ENCODE measurements around the gene GFER. TPM values are rescaled to one million over a fixed set of nuclear protein-coding genes. Genes with fewer than 3 reads are reported as not detected.
"Not testable (repeated sequence)": the region's sequence is repeated elsewhere in the genome, so short reads cannot be mapped to it uniquely, and the experiment has no call there.

GFER gene
- total and polyA plus RNA-seq, 2 experiments from 2014 or later = 16.4 to 31.0 TPM

DNA sequence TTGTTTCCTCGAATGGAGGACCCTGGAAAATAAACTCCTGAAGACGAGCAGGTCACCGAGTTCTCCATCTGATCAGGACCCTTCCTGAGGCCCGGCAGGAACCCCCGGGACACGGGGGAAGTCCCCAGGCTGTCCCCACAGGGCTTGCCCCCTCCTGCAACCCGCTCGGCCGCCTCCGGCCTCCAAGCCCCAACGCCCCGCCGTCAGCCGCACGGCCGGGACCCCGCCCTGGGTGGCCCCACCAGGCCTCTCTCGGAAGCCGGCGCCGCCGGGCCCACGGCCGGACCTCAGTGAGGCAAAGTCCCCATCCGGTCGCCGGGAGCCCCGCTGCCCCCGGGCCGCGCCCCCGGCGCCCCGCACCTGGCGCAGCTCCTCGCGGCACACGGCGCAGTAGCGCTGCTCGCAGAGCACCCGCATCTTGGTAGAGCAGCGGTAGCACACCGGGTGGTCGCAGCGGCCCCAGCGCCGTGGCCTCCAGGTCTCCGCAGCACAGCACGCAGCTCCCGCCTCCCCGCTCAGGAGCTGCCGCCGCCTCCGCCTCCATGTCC is 25.2 kb downstream of the GFER start:
- H4K20me1 ChIP-seq (ENCODE audit: insufficient read depth) = peaks cover 11% of the 10 kb centered on the region; the same call in 1 of the 2 replicates
- 1% methylated on average over 14 to 49 of the region's 55 CpGs for WGBS, 2 experiments (ENCODE audit: low coverage in 1 of 2, low lambda C conversion rate in 2 of 2, missing lambda C conversion rate in 2 of 2)
- peak overlapping the region; percentile 97 for H3K4me2 ChIP-seq (ENCODE audit: unreplicated experiment)
- TF ChIP-seq EZH2 (IDR thresholded peaks at IDR 0.05; ENCODE audit: insufficient read depth, poor library complexity, severe bottlenecking) (no peak), EZH2phosphoT487 (IDR thresholded peaks at IDR 0.05; ENCODE audit: insufficient read depth, low read depth) (no peak)
- H3K9me3 ChIP-seq (ENCODE audit: low read depth) = no peaks in the 10 kb centered on the region
- DNase-seq = peak; percentile 45
- peak overlapping the region; percentile 91 for H3K9ac ChIP-seq
- H3K4me1 ChIP-seq (ENCODE audit: insufficient read depth) = peaks cover 18% of the 10 kb centered on the region
- peaks cover 65% of the 10 kb centered on the region for H3K79me2 ChIP-seq (ENCODE audit: insufficient read depth)
- H3K27me3 ChIP-seq (replicated peaks; ENCODE audit: insufficient read depth) = no peaks in the 10 kb centered on the region
- no peaks in the 10 kb centered on the region for H3K36me3 ChIP-seq (ENCODE audit: low read depth)
- H3F3A ChIP-seq (ENCODE audit: insufficient read depth) = peaks cover 17% of the 10 kb centered on the region
- in situ Hi-C loops (cut with MboI) = no loop called here
- 0 out of 2 replicates have a peak overlapping the region, but pooled peaks have one; percentile 2 for H2AFZ ChIP-seq
- H3K9me2 ChIP-seq (ENCODE audit: insufficient read depth) = no peaks in the 10 kb centered on the region
- peak overlapping the region; percentile 93 for H3K27ac ChIP-seq
- peak overlapping the region; percentile 85 for H3K4me3 ChIP-seq

DNA sequence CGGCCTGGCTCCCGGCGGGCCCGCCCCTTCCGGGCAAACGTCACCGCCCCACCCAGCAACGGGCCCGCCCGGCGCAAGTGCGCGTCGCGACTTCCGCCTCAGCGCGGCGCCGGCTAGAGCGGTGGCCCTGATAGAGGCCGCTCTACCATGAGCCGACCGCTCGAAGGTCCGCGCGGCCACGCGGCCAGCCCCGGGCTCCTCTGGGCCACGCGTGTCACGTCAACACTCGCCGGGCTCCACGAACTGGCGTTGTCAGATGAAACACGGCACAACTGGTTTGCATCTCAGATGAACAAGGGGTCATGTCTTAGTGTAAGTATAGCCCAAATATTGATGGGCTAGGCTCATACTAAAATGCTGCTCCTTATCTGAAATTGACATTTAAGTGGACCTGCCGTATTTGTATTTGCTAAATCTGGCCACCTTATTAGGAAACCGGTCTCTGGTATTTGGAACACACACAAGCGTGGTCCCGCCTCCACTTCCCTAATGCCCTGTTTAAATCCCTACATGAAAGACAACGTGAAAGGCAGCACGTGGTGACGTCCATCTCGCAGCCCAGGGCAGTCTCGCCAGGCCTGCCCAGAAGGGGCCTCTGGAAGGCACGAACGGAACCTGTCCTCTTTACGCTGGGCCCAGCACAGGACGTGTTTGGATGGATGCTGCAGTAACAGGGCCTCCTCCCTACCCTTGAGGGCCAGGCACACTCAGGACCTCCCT is 26.0 kb downstream of the GFER start, which contains the start of gene ZNF598:
TSS of gene ZNF598 (minus strand) at position 31 of the 720 bp plus-strand sequence.
- Histone ChIP-seq H3K9me2 (ENCODE audit: insufficient read depth) (no peaks in the 10 kb centered on the region), H3K4me1 (ENCODE audit: insufficient read depth) (peaks cover 18% of the 10 kb centered on the region), H3K4me2 (ENCODE audit: unreplicated experiment) (peak within 1 kb of the TSS; percentile 97), H3K9ac (peak within 1 kb of the TSS; percentile 91), H4K20me1 (ENCODE audit: insufficient read depth) (peaks cover 6% of the 10 kb centered on the region; the same call in 1 of the 2 replicates), H3K36me3 (ENCODE audit: low read depth) (no peaks in the 10 kb centered on the region), H2AFZ (peak within 1 kb of the TSS; percentile 66), H3K79me2 (ENCODE audit: insufficient read depth) (peaks cover 58% of the 10 kb centered on the region), H3K27ac (peak within 1 kb of the TSS; percentile 93), H3K9me3 (ENCODE audit: low read depth) (no peaks in the 10 kb centered on the region), H3F3A (ENCODE audit: insufficient read depth) (peaks cover 17% of the 10 kb centered on the region), H3K4me3 (peak within 1 kb of the TSS; percentile 85), H3K27me3 (replicated peaks; ENCODE audit: insufficient read depth) (no peaks in the 10 kb centered on the region)
- 1 to 2% methylated on average over 41 to 46 of the region's 52 CpGs for WGBS, 2 experiments (ENCODE audit: low coverage in 1 of 2, low lambda C conversion rate in 2 of 2, missing lambda C conversion rate in 2 of 2)
- TF ChIP-seq EZH2phosphoT487 (IDR thresholded peaks at IDR 0.05; ENCODE audit: insufficient read depth, low read depth) (no peak), EZH2 (IDR thresholded peaks at IDR 0.05; ENCODE audit: insufficient read depth, poor library complexity, severe bottlenecking) (no peak)
- peak; percentile 95 for DNase-seq
- in situ Hi-C loops (cut with MboI) = no loop called here

DNA sequence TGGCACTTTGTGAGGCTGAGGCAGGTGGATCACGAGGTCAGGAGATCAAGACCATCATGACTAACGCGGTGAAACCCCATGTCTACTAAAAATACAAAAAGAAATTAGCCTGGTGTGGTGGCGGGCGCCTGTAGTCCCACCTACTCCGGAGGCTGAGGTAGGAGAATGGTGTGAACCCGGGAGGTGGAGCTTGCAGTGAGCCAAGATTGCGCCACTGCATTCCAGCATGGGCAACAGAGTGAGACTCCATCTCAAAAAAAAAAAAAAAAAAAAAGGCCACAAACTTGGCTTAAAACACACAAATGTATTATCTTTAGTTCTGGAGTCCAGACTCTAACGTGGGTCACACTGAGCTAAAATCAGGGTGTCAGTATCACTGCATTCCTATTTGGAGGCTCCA is 27.7 kb downstream of the GFER start:
- H3K4me2 ChIP-seq (ENCODE audit: unreplicated experiment); in situ Hi-C loops (cut with MboI); H2AFZ ChIP-seq; H3K4me3 ChIP-seq; H3K9me2 ChIP-seq (ENCODE audit: insufficient read depth); H3K36me3 ChIP-seq (ENCODE audit: low read depth); H4K20me1 ChIP-seq (ENCODE audit: insufficient read depth); DNase-seq; H3K27ac ChIP-seq; H3K9me3 ChIP-seq (ENCODE audit: low read depth); H3K9ac ChIP-seq; H3K27me3 ChIP-seq (replicated peaks; ENCODE audit: insufficient read depth): not testable (repeated sequence)
- Histone ChIP-seq H3F3A (ENCODE audit: insufficient read depth) (peaks cover 17% of the 10 kb centered on the region), H3K79me2 (ENCODE audit: insufficient read depth) (peaks cover 40% of the 10 kb centered on the region), H3K4me1 (ENCODE audit: insufficient read depth) (peaks cover 18% of the 10 kb centered on the region)
- WGBS, 2 experiments (ENCODE audit: low coverage in 1 of 2, low lambda C conversion rate in 2 of 2, missing lambda C conversion rate in 2 of 2) = 90 to 92% methylated on average over 9 of the region's 9 CpGs

DNA sequence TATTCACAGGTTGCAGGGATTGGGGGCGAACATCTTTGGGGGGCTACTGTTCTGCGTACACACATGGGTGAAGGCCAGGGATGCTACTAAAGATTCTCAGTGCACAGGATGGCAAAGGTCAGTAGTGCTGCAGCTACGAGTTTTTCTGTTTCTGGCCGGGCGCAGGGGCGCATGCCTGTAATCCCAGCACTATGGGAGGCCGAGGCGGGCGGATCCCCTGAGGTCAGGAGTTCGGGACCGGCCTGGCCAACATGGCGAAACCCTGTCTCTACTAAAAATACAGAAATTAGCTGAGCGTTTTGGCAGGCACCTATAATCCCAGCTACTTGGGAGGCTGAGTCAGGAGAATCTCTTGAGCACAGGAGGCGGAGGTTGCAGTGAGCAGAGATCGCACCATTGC is 29.5 kb downstream of the GFER start:
- H3K27me3 ChIP-seq (replicated peaks; ENCODE audit: insufficient read depth) = no peaks in the 10 kb centered on the region
- no peak overlapping the region for H3K4me3 ChIP-seq
- H3K4me1 ChIP-seq (ENCODE audit: insufficient read depth) = peaks cover 8% of the 10 kb centered on the region; the same call in 1 of the 2 replicates
- no peak for TF ChIP-seq EZH2 (IDR thresholded peaks at IDR 0.05; ENCODE audit: insufficient read depth, poor library complexity, severe bottlenecking)
- TF ChIP-seq EZH2phosphoT487 (IDR thresholded peaks at IDR 0.05; ENCODE audit: insufficient read depth, low read depth) = no peak
- H3K36me3 ChIP-seq (ENCODE audit: low read depth) = no peaks in the 10 kb centered on the region
- peaks cover 22% of the 10 kb centered on the region for H3K79me2 ChIP-seq (ENCODE audit: insufficient read depth)
- in situ Hi-C loops (cut with MboI) = no loop called here
- WGBS, 2 experiments (ENCODE audit: low coverage in 1 of 2, low lambda C conversion rate in 2 of 2, missing lambda C conversion rate in 2 of 2) = 90 to 94% methylated on average over 15 of the region's 15 CpGs
- no peaks in the 10 kb centered on the region for H3K9me2 ChIP-seq (ENCODE audit: insufficient read depth)
- no peak overlapping the region for H2AFZ ChIP-seq
- H3K27ac ChIP-seq = no peak overlapping the region
- peaks cover 3% of the 10 kb centered on the region for H3F3A ChIP-seq (ENCODE audit: insufficient read depth)
- H3K9ac ChIP-seq = no peak overlapping the region
- DNase-seq = no peak
- no peaks in the 10 kb centered on the region for H3K9me3 ChIP-seq (ENCODE audit: low read depth)
- no peaks in the 10 kb centered on the region for H4K20me1 ChIP-seq (ENCODE audit: insufficient read depth)
- no peak overlapping the region for H3K4me2 ChIP-seq (ENCODE audit: unreplicated experiment)
